Measurements from ENCODE around the gene CXXC5.

GRCh38 chr5:139733010-139733688 is 85.0 kb downstream of the CXXC5 start:
- TF ChIP-seq, protein P1, sequence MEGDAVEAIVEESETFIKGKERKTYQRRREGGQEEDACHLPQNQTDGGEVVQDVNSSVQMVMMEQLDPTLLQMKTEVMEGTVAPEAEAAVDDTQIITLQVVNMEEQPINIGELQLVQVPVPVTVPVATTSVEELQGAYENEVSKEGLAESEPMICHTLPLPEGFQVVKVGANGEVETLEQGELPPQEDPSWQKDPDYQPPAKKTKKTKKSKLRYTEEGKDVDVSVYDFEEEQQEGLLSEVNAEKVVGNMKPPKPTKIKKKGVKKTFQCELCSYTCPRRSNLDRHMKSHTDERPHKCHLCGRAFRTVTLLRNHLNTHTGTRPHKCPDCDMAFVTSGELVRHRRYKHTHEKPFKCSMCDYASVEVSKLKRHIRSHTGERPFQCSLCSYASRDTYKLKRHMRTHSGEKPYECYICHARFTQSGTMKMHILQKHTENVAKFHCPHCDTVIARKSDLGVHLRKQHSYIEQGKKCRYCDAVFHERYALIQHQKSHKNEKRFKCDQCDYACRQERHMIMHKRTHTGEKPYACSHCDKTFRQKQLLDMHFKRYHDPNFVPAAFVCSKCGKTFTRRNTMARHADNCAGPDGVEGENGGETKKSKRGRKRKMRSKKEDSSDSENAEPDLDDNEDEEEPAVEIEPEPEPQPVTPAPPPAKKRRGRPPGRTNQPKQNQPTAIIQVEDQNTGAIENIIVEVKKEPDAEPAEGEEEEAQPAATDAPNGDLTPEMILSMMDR (IDR thresholded peaks at IDR 0.05; ENCODE audit: poor library complexity, severe bottlenecking) = no peak
- TF ChIP-seq RAD21 (conservative IDR thresholded peaks at IDR 0.05) = no peak

Measured in neural cell (in vitro differentiated cells).